GM23248 (cell line): ENCODE data around the gene ZBTB4. TPM values are rescaled to one million over a fixed set of nuclear protein-coding genes. Genes with fewer than 3 reads are reported as not detected.

Experiments used
- DNase-seq: peaks from one replicate; pipeline ENCODE4 v3.0.0-alpha.2; 2015
- H2AFZ ChIP-seq: fragments of 200-600 bp; sonication (generic); 2 replicates; pipeline ENCODE4 v1.6.1; 2016; ENCODE audit warnings: antibody characterized with exemption
- H3F3A ChIP-seq: fragments of 200-600 bp; sonication (generic); 2 replicates; pipeline ENCODE4 v1.6.1; 2016; ENCODE audit warnings: mild to moderate bottlenecking, antibody characterized with exemption, mixed run types; ENCODE audit not compliant: insufficient read depth
- H3K27ac ChIP-seq: fragments of 200-600 bp; sonication (generic); 2 replicates; pipeline ENCODE4 v1.5.1; 2016; ENCODE audit warnings: mild to moderate bottlenecking
- H3K27me3 ChIP-seq: fragments of 200-600 bp; sonication (generic); replicated peaks from 2 replicates; pipeline ENCODE4 v1.6.1; 2016; ENCODE audit warnings: mild to moderate bottlenecking; ENCODE audit not compliant: insufficient read depth
- H3K36me3 ChIP-seq: fragments of 200-600 bp; sonication (generic); 2 replicates; pipeline ENCODE4 v1.6.1; 2016; ENCODE audit warnings: low read depth, mild to moderate bottlenecking
- H3K4me1 ChIP-seq: fragments of 200-600 bp; sonication (generic); 2 replicates; pipeline ENCODE4 v1.6.1; 2016; ENCODE audit warnings: mild to moderate bottlenecking; ENCODE audit not compliant: insufficient read depth
- H3K4me2 ChIP-seq: fragments of 200-600 bp; sonication (generic); one replicate; pipeline ENCODE4 v1.6.1; 2016; ENCODE audit warnings: mild to moderate bottlenecking; ENCODE audit not compliant: unreplicated experiment
- H3K4me3 ChIP-seq: fragments of 200-600 bp; sonication (generic); 2 replicates; pipeline ENCODE4 v1.5.1; 2016; ENCODE audit warnings: mild to moderate bottlenecking
- H3K79me2 ChIP-seq: fragments of 200-600 bp; sonication (generic); 2 replicates; pipeline ENCODE4 v1.6.1; 2016; ENCODE audit warnings: mild to moderate bottlenecking; ENCODE audit not compliant: insufficient read depth
- H3K9ac ChIP-seq: fragments of 200-600 bp; sonication (generic); 2 replicates; pipeline ENCODE4 v1.6.1; 2016; ENCODE audit warnings: mild to moderate bottlenecking
- H3K9me2 ChIP-seq: fragments of 200-600 bp; sonication (generic); 2 replicates; pipeline ENCODE4 v1.6.1; 2016; ENCODE audit warnings: mixed run types, mild to moderate bottlenecking, moderate library complexity; ENCODE audit not compliant: insufficient read depth
- H3K9me3 ChIP-seq: fragments of 200-600 bp; sonication (generic); one replicate; pipeline ENCODE4 v1.6.1; 2017; ENCODE audit warnings: low read depth
- H4K20me1 ChIP-seq: fragments of 200-600 bp; sonication (generic); 2 replicates; pipeline ENCODE4 v1.6.0; 2016; ENCODE audit not compliant: insufficient read depth
- EZH2 ChIP-seq: fragments of 200-600 bp; sonication (generic); IDR thresholded peaks from 2 replicates; pipeline ENCODE4 v1.6.1; 2018; ENCODE audit warnings: antibody characterized with exemption, mild to moderate bottlenecking; ENCODE audit not compliant: insufficient read depth, poor library complexity, severe bottlenecking
- EZH2phosphoT487 ChIP-seq: fragments of 200-600 bp; sonication (generic); IDR thresholded peaks from 2 replicates; pipeline ENCODE4 v1.6.1; 2018; ENCODE audit warnings: antibody characterized with exemption, moderate library complexity, mild to moderate bottlenecking, low read depth; ENCODE audit not compliant: insufficient read depth
- WGBS, 2 experiments: methylation state at CpG; one replicate each; pipeline ENCODE4 v1.1.6; 2015 to 2017; ENCODE audit warnings: low lambda C conversion rate in 2 of 2, low coverage in 1 of 2; ENCODE audit errors: missing lambda C conversion rate in 2 of 2; 5-methylcytosine and 5-hydroxymethylcytosine counted together
- in situ Hi-C: fragments of 300-500 bp; cut with MboI; formaldehyde crosslinking; loops from 2 replicates; pipeline ENCODE4 v1.15.0; 2020
- polyA plus RNA-seq: library from polyadenylated mRNA; unstranded; fragments of >200 nt; fragmentation: Nextera tagmentation; extraction: Ambion mirVana; gene quantifications from 2 replicates; pipeline ENCODE4 v1.2.1, GENCODE V29; 2016
- total RNA-seq: library from RNA; depleted of rRNA; stranded (reverse); fragments of >200 nt; shearing (Covaris generic); gene quantifications from 2 replicates; pipeline ENCODE4 v1.2.3, GENCODE V29; 2014

ZBTB4 gene
- total and polyA plus RNA-seq, 2 experiments from 2014 or later, result 17.7 to 32.9 TPM

DNA sequence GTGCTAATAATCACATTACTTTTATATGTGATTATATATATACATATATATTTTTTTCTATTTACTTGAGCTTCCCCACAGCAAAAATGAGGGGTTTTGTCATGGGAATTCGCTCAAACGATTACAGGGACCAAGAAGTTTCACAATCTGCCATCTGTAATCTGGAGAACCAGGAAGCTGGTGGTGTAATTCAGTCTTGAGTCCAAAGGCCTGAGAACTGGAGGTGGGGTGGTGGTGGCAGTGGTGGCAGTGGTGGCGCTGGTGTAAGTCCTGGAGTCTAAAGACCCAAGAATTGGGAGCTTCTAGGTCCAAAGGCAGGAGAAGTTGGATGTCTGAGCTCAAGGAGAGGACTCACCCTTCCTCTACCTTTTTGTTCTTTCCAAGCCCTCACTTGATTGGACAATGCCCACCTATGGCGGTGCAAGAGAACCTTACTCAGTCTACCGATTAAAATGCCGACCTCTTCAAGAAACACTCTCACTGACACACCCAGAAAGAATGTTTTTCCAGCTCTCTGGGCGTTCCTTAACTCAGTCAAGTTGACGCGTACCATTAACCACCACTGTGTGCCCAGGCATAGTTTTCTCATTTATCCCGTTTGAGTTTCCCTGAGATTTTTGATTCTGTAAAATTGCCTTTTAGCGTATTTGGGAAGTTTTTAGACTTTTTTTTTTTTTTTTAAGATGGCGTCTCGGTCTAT is 36.6 kb upstream of the ZBTB4 start:
- DNase-seq, result no peak
- no peaks in the 10 kb centered on the region for H3K27me3 ChIP-seq
- WGBS, 2 experiments, result 87 to 89% methylated on average over 11 to 13 of the region's 13 CpGs
- no peaks in the 10 kb centered on the region for H3K79me2 ChIP-seq
- H3K36me3 ChIP-seq, result peaks cover 20% of the 10 kb centered on the region; the same call in 1 of the 2 replicates
- TF ChIP-seq EZH2phosphoT487, result no peak
- no peak for TF ChIP-seq EZH2
- H4K20me1 ChIP-seq, result no peaks in the 10 kb centered on the region
- no peak overlapping the region for H3K4me3 ChIP-seq
- H3F3A ChIP-seq, result peaks cover 16% of the 10 kb centered on the region
- in situ Hi-C loops, result no loop called here
- no peaks in the 10 kb centered on the region for H3K4me1 ChIP-seq
- H3K9ac ChIP-seq, result no peak overlapping the region
- H3K27ac ChIP-seq, result no peak overlapping the region
- H3K9me2 ChIP-seq, result no peaks in the 10 kb centered on the region
- no peaks in the 10 kb centered on the region for H3K9me3 ChIP-seq
- H2AFZ ChIP-seq, result no peak overlapping the region
- H3K4me2 ChIP-seq, result no peak overlapping the region

GRCh38 chr17:7513850-7514419 is 34.5 kb upstream of the ZBTB4 start:
- no peak overlapping the region for H3K4me3 ChIP-seq
- no peaks in the 10 kb centered on the region for H3K79me2 ChIP-seq
- H3K36me3 ChIP-seq, result peaks cover 33% of the 10 kb centered on the region; the same call in 1 of the 2 replicates
- H4K20me1 ChIP-seq, result no peaks in the 10 kb centered on the region
- no peak for TF ChIP-seq EZH2phosphoT487
- TF ChIP-seq EZH2, result no peak
- no peaks in the 10 kb centered on the region for H3K9me3 ChIP-seq
- 36 to 44% methylated on average over 14 to 17 of the region's 17 CpGs for WGBS, 2 experiments
- in situ Hi-C loops, result no loop called here
- DNase-seq, result peak; percentile 20
- H3F3A ChIP-seq, result peaks cover 23% of the 10 kb centered on the region
- peak overlapping the region; percentile 17; the same call in 1 of the 2 replicates for H3K27ac ChIP-seq
- H3K4me1 ChIP-seq, result no peaks in the 10 kb centered on the region
- no peak overlapping the region for H2AFZ ChIP-seq
- no peaks in the 10 kb centered on the region for H3K27me3 ChIP-seq
- no peak overlapping the region; the same call in 1 of the 2 replicates for H3K9ac ChIP-seq
- H3K4me2 ChIP-seq, result no peak overlapping the region
- H3K9me2 ChIP-seq, result no peaks in the 10 kb centered on the region

DNA sequence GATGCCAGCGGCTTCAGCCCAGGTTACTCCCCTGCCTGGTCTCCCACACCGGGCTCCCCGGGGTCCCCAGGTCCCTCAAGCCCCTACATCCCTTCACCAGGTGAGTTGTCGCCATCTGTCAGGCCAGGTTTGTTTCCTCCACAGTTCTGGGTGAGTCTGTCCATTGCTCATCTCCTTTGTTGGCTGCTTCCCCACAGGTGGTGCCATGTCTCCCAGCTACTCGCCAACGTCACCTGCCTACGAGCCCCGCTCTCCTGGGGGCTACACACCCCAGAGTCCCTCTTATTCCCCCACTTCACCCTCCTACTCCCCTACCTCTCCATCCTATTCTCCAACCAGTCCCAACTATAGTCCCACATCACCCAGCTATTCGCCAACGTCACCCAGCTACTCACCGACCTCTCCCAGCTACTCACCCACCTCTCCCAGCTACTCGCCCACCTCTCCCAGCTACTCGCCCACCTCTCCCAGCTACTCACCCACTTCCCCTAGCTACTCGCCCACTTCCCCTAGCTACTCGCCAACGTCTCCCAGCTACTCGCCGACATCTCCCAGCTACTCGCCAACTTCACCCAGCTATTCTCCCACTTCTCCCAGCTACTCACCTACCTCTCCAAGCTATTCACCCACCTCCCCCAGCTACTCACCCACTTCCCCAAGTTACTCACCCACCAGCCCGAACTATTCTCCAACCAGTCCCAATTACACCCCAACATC is 33.6 kb upstream of the ZBTB4 start:
- H2AFZ ChIP-seq, result no peak overlapping the region
- peaks cover 42% of the 10 kb centered on the region; the same call in 1 of the 2 replicates for H3K36me3 ChIP-seq
- H3K9me2 ChIP-seq, result no peaks in the 10 kb centered on the region
- no peaks in the 10 kb centered on the region for H3K27me3 ChIP-seq
- no peak for DNase-seq
- no peaks in the 10 kb centered on the region for H3K9me3 ChIP-seq
- no peaks in the 10 kb centered on the region for H4K20me1 ChIP-seq
- TF ChIP-seq EZH2, result no peak
- TF ChIP-seq EZH2phosphoT487, result no peak
- in situ Hi-C loops, result no loop called here
- no peak overlapping the region for H3K9ac ChIP-seq
- no peaks in the 10 kb centered on the region for H3K4me1 ChIP-seq
- H3K27ac ChIP-seq, result no peak overlapping the region
- H3K79me2 ChIP-seq, result no peaks in the 10 kb centered on the region
- WGBS, 2 experiments, result 91 to 94% methylated on average over 16 to 20 of the region's 20 CpGs
- no peak overlapping the region for H3K4me2 ChIP-seq
- peaks cover 23% of the 10 kb centered on the region for H3F3A ChIP-seq
- H3K4me3 ChIP-seq, result no peak overlapping the region

GRCh38 chr17:7512105-7512504 is 32.7 kb upstream of the ZBTB4 start:
- Histone ChIP-seq H3K79me2 (0 out of 2 replicates have a peak, but pooled peaks cover 7% of the 10 kb centered on the region), H3K4me3 (no peak overlapping the region), H3K9me3 (no peaks in the 10 kb centered on the region), H3K27ac (no peak overlapping the region), H3K9ac (no peak overlapping the region), H3K4me2 (no peak overlapping the region), H3K27me3 (no peaks in the 10 kb centered on the region), H4K20me1 (no peaks in the 10 kb centered on the region), H3K4me1 (no peaks in the 10 kb centered on the region), H2AFZ (no peak overlapping the region), H3F3A (peaks cover 27% of the 10 kb centered on the region), H3K36me3 (peaks cover 51% of the 10 kb centered on the region; the same call in 1 of the 2 replicates), H3K9me2 (no peaks in the 10 kb centered on the region)
- in situ Hi-C loops, result no loop called here
- TF ChIP-seq EZH2phosphoT487 (no peak), EZH2 (no peak)
- DNase-seq, result no peak
- WGBS, 2 experiments, result 87 to 89% methylated on average over 11 to 15 of the region's 15 CpGs
